ENCODE measurements around the gene SLC39A3. TPM values are rescaled to one million over a fixed set of nuclear protein-coding genes. Genes with fewer than 3 reads are reported as not detected.

The SLC39A3 gene
- total and polyA plus RNA-seq, 2 experiments from 2014 or later, result 33.5 to 47.4 TPM

DNA sequence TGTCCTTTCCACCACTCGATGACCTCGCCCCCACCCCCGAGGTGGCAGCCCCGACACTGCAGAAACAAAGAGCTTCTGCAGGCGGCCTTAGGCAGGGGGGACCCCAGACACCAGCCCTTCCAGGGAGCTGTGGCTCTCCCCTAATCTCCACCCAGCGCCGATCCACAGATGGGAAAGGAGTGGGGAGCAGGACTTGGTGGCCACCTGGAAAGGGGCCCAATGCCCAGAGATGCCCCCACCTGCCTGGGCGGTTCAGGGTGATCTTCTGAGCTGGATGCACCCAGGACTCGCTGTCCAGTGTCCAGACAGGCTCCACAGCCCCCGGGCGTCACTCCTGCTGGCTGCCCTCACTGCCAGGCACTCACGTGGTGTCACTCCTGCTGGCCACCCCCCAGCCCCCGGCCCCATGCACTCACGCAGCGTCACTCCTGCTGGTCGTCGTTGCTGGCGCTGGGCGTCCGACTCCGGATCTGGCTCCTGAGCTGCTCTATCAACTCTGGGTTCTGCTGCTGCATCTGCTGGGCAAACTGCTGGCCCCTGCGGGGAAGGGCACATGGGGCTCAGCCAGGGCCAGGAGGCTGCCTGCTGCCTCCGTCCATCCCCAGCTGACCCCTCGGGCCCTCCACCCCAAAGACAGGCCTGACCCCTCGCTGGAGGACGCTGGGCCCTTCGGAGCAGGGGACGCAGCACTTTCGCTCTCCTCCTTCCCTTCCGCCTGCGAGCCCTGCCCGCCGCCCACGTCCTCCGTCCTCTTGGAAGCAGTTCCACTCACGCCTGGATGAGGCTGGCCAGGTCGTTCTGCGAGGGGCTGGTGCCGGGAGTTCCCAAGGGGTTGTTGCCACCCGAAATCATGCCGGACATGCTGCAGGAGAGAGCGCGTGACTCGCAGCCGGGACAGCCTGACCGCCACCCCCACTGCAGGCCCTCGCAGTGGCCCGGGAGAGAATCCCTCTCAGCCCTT is 17.4 kb upstream of the SLC39A3 start:
- Histone ChIP-seq H3K4me2 (no peak overlapping the region), H3K9me2 (ENCODE audit: insufficient read depth) (no peaks in the 10 kb centered on the region), H3F3A (replicated peaks; ENCODE audit: low read depth) (no peaks in the 10 kb centered on the region), H3K36me3 (ENCODE audit: insufficient read depth) (peaks cover 6% of the 10 kb centered on the region), H3K27ac (ENCODE audit: low read depth) (no peak overlapping the region), H3K79me2 (replicated peaks; ENCODE audit: insufficient read depth) (no peaks in the 10 kb centered on the region), H4K20me1 (replicated peaks; ENCODE audit: insufficient read depth) (no peaks in the 10 kb centered on the region; the same call in 1 of the 2 replicates), H3K4me1 (ENCODE audit: insufficient read depth) (no peaks in the 10 kb centered on the region), H2AFZ (no peak overlapping the region), H3K27me3 (ENCODE audit: insufficient read depth) (no peaks in the 10 kb centered on the region), H3K4me3 (no peak overlapping the region)
- DNase-seq (ENCODE audit: low spot score) (no peak), ATAC-seq (no peak)
- no peaks in the 10 kb centered on the region for H3K4me1 Mint-ChIP-seq
- H3K9me3 Mint-ChIP-seq, result no peaks in the 10 kb centered on the region
- H3K27ac Mint-ChIP-seq, result no peak overlapping the region
- H3K27me3 Mint-ChIP-seq (ENCODE audit: insufficient read depth, low read depth, poor library complexity), result peaks cover 11% of the 10 kb centered on the region
- no peak for TF ChIP-seq ZNF114 (CRISPR knock-in tag; IDR thresholded peaks at IDR 0.05)
- H3K36me3 Mint-ChIP-seq (ENCODE audit: low read depth), result peaks cover 64% of the 10 kb centered on the region
- H3K4me3 Mint-ChIP-seq, result no peak overlapping the region

DNA sequence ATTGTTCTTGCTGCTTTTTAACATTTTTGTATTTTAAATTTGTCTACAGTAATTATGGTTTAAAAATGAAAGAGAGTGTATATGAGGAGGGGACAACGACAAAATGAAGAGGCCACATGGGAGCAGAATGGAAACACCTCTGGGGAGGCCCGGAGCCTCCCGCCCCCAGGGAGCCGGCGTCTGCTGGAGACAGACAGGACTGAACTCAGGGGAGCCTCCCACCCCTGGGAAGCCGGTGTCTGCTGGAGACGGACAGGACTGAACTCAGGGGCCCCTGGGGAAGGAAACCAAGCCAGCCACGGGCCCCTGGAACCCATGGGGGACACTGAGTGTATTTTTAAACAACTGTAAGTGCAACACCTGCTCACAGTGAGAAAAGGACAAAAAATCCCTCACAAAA is 16.7 kb upstream of the SLC39A3 start:
- ATAC-seq, result no peak
- Histone ChIP-seq H3K36me3 (ENCODE audit: insufficient read depth) (peaks cover 6% of the 10 kb centered on the region), H3K27ac (ENCODE audit: low read depth) (no peak overlapping the region), H3K4me2 (no peak overlapping the region), H4K20me1 (replicated peaks; ENCODE audit: insufficient read depth) (no peaks in the 10 kb centered on the region; the same call in 1 of the 2 replicates), H2AFZ (no peak overlapping the region), H3K79me2 (replicated peaks; ENCODE audit: insufficient read depth) (no peaks in the 10 kb centered on the region), H3F3A (replicated peaks; ENCODE audit: low read depth) (no peaks in the 10 kb centered on the region), H3K9me2 (ENCODE audit: insufficient read depth) (no peaks in the 10 kb centered on the region), H3K27me3 (ENCODE audit: insufficient read depth) (no peaks in the 10 kb centered on the region), H3K4me3 (no peak overlapping the region), H3K4me1 (ENCODE audit: insufficient read depth) (no peaks in the 10 kb centered on the region)
- Mint-ChIP-seq H3K27me3 (ENCODE audit: insufficient read depth, low read depth, poor library complexity) (peaks cover 11% of the 10 kb centered on the region), H3K4me1 (no peaks in the 10 kb centered on the region), H3K27ac (no peak overlapping the region), H3K36me3 (ENCODE audit: low read depth) (peaks cover 59% of the 10 kb centered on the region), H3K9me3 (no peaks in the 10 kb centered on the region), H3K4me3 (no peak overlapping the region)
- DNase-seq (ENCODE audit: low spot score), result no peak
- no peak for TF ChIP-seq EZH2 (IDR thresholded peaks at IDR 0.05; ENCODE audit: low read depth, unreplicated experiment)
- TF ChIP-seq, protein P1, sequence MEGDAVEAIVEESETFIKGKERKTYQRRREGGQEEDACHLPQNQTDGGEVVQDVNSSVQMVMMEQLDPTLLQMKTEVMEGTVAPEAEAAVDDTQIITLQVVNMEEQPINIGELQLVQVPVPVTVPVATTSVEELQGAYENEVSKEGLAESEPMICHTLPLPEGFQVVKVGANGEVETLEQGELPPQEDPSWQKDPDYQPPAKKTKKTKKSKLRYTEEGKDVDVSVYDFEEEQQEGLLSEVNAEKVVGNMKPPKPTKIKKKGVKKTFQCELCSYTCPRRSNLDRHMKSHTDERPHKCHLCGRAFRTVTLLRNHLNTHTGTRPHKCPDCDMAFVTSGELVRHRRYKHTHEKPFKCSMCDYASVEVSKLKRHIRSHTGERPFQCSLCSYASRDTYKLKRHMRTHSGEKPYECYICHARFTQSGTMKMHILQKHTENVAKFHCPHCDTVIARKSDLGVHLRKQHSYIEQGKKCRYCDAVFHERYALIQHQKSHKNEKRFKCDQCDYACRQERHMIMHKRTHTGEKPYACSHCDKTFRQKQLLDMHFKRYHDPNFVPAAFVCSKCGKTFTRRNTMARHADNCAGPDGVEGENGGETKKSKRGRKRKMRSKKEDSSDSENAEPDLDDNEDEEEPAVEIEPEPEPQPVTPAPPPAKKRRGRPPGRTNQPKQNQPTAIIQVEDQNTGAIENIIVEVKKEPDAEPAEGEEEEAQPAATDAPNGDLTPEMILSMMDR (conservative IDR thresholded peaks at IDR 0.05; ENCODE audit: low read depth in 2 of 2), result no peak
- no peak for TF ChIP-seq POLR2AphosphoS5 (IDR thresholded peaks at IDR 0.05; ENCODE audit: low read depth)
- TF ChIP-seq, protein P2, sequence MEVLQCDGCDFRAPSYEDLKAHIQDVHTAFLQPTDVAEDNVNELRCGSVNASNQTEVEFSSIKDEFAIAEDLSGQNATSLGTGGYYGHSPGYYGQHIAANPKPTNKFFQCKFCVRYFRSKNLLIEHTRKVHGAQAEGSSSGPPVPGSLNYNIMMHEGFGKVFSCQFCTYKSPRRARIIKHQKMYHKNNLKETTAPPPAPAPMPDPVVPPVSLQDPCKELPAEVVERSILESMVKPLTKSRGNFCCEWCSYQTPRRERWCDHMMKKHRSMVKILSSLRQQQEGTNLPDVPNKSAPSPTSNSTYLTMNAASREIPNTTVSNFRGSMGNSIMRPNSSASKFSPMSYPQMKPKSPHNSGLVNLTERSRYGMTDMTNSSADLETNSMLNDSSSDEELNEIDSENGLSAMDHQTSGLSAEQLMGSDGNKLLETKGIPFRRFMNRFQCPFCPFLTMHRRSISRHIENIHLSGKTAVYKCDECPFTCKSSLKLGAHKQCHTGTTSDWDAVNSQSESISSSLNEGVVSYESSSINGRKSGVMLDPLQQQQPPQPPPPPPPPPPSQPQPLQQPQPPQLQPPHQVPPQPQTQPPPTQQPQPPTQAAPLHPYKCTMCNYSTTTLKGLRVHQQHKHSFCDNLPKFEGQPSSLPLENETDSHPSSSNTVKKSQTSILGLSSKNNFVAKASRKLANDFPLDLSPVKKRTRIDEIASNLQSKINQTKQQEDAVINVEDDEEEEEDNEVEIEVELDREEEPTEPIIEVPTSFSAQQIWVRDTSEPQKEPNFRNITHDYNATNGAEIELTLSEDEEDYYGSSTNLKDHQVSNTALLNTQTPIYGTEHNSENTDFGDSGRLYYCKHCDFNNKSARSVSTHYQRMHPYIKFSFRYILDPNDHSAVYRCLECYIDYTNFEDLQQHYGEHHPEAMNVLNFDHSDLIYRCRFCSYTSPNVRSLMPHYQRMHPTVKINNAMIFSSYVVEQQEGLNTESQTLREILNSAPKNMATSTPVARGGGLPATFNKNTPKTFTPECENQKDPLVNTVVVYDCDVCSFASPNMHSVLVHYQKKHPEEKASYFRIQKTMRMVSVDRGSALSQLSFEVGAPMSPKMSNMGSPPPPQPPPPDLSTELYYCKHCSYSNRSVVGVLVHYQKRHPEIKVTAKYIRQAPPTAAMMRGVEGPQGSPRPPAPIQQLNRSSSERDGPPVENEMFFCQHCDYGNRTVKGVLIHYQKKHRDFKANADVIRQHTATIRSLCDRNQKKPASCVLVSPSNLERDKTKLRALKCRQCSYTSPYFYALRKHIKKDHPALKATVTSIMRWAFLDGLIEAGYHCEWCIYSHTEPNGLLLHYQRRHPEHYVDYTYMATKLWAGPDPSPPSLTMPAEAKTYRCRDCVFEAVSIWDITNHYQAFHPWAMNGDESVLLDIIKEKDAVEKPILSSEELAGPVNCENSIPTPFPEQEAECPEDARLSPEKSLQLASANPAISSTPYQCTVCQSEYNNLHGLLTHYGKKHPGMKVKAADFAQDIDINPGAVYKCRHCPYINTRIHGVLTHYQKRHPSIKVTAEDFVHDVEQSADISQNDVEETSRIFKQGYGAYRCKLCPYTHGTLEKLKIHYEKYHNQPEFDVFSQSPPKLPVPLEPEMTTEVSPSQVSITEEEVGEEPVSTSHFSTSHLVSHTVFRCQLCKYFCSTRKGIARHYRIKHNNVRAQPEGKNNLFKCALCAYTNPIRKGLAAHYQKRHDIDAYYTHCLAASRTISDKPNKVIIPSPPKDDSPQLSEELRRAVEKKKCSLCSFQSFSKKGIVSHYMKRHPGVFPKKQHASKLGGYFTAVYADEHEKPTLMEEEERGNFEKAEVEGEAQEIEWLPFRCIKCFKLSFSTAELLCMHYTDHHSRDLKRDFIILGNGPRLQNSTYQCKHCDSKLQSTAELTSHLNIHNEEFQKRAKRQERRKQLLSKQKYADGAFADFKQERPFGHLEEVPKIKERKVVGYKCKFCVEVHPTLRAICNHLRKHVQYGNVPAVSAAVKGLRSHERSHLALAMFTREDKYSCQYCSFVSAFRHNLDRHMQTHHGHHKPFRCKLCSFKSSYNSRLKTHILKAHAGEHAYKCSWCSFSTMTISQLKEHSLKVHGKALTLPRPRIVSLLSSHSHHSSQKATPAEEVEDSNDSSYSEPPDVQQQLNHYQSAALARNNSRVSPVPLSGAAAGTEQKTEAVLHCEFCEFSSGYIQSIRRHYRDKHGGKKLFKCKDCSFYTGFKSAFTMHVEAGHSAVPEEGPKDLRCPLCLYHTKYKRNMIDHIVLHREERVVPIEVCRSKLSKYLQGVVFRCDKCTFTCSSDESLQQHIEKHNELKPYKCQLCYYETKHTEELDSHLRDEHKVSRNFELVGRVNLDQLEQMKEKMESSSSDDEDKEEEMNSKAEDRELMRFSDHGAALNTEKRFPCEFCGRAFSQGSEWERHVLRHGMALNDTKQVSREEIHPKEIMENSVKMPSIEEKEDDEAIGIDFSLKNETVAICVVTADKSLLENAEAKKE (CRISPR knock-in tag; IDR thresholded peaks at IDR 0.05), result no peak
- no peak for TF ChIP-seq ZNF114 (CRISPR knock-in tag; IDR thresholded peaks at IDR 0.05)
- no peak for TF ChIP-seq STAT1 (IDR thresholded peaks at IDR 0.05; ENCODE audit: unreplicated experiment)
- TF ChIP-seq, protein P3, sequence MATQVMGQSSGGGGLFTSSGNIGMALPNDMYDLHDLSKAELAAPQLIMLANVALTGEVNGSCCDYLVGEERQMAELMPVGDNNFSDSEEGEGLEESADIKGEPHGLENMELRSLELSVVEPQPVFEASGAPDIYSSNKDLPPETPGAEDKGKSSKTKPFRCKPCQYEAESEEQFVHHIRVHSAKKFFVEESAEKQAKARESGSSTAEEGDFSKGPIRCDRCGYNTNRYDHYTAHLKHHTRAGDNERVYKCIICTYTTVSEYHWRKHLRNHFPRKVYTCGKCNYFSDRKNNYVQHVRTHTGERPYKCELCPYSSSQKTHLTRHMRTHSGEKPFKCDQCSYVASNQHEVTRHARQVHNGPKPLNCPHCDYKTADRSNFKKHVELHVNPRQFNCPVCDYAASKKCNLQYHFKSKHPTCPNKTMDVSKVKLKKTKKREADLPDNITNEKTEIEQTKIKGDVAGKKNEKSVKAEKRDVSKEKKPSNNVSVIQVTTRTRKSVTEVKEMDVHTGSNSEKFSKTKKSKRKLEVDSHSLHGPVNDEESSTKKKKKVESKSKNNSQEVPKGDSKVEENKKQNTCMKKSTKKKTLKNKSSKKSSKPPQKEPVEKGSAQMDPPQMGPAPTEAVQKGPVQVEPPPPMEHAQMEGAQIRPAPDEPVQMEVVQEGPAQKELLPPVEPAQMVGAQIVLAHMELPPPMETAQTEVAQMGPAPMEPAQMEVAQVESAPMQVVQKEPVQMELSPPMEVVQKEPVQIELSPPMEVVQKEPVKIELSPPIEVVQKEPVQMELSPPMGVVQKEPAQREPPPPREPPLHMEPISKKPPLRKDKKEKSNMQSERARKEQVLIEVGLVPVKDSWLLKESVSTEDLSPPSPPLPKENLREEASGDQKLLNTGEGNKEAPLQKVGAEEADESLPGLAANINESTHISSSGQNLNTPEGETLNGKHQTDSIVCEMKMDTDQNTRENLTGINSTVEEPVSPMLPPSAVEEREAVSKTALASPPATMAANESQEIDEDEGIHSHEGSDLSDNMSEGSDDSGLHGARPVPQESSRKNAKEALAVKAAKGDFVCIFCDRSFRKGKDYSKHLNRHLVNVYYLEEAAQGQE (IDR thresholded peaks at IDR 0.05; ENCODE audit: unreplicated experiment), result no peak
- no peak for TF ChIP-seq EZH2phosphoT487 (IDR thresholded peaks at IDR 0.05; ENCODE audit: unreplicated experiment)
- TF ChIP-seq ZNF331 (CRISPR knock-in tag; IDR thresholded peaks at IDR 0.05; ENCODE audit: low read depth), result no peak

Data from GM23338 (cell line).